Measurements from ENCODE around the gene DUSP2. TPM values are rescaled to one million over a fixed set of nuclear protein-coding genes. Genes with fewer than 3 reads are reported as not detected.

The DUSP2 gene
- 2.6 and 3.5 TPM in 2 replicates for total RNA-seq

GRCh38 chr2:96145036-96145847, at the start of gene DUSP2:
DUSP2 (minus strand) TSS chr2:96145440; CDS start chr2:96145354, 86 bp downstream.

GRCh38 chr2:96138179-96139145, 6.8 kb downstream of the DUSP2 start, which contains the start of gene ASTL:
ASTL (minus strand) TSS chr2:96138502; CDS start chr2:96138436, 66 bp downstream.

GRCh38 chr2:96116424-96116878, 28.8 kb downstream of the DUSP2 start, which contains the start of gene ADRA2B:
ADRA2B (minus strand) TSS chr2:96116571; CDS start chr2:96116149, 422 bp downstream.

Other genes starting within 250 kb of the DUSP2 start
- 0.86 and 4.8 TPM in 2 replicates for gene ANKRD36C, start 153.6 kb downstream of the DUSP2 start, total RNA-seq
- 3.0 and 9.2 TPM in 2 replicates for gene GPAT2, start 110.5 kb downstream of the DUSP2 start, total RNA-seq
- gene ADRA2B, start 28.9 kb downstream of the DUSP2 start, total RNA-seq, result not detected in 2 replicates
- gene ASTL, start 6.9 kb downstream of the DUSP2 start, total RNA-seq, result not detected in 2 replicates
- gene STARD7, start 63.4 kb upstream of the DUSP2 start, total RNA-seq, result 94.0 and 122 TPM in 2 replicates
- gene TMEM127, start 120.6 kb upstream of the DUSP2 start, total RNA-seq, result 21.9 and 28.9 TPM in 2 replicates
- 105 and 129 TPM in 2 replicates for gene CIAO1, start 120.8 kb upstream of the DUSP2 start, total RNA-seq
- 60.0 and 76.7 TPM in 2 replicates for gene SNRNP200, start 160.1 kb upstream of the DUSP2 start, total RNA-seq
- 1.4 and 3.5 TPM in 2 replicates for gene ITPRIPL1, start 179.9 kb upstream of the DUSP2 start, total RNA-seq
- gene NCAPH, start 190.3 kb upstream of the DUSP2 start, total RNA-seq, result 13.0 and 29.2 TPM in 2 replicates